Measurements from ENCODE around the gene NOG. TPM values are rescaled to one million over a fixed set of nuclear protein-coding genes. Genes with fewer than 3 reads are reported as not detected.

NOG gene
- total and polyA plus RNA-seq, 10 of the 15 experiments (the other 5 are each of a cell fraction or from before 2014, with no cell fraction given), result 0.10 TPM; not detected in 9

DNA sequence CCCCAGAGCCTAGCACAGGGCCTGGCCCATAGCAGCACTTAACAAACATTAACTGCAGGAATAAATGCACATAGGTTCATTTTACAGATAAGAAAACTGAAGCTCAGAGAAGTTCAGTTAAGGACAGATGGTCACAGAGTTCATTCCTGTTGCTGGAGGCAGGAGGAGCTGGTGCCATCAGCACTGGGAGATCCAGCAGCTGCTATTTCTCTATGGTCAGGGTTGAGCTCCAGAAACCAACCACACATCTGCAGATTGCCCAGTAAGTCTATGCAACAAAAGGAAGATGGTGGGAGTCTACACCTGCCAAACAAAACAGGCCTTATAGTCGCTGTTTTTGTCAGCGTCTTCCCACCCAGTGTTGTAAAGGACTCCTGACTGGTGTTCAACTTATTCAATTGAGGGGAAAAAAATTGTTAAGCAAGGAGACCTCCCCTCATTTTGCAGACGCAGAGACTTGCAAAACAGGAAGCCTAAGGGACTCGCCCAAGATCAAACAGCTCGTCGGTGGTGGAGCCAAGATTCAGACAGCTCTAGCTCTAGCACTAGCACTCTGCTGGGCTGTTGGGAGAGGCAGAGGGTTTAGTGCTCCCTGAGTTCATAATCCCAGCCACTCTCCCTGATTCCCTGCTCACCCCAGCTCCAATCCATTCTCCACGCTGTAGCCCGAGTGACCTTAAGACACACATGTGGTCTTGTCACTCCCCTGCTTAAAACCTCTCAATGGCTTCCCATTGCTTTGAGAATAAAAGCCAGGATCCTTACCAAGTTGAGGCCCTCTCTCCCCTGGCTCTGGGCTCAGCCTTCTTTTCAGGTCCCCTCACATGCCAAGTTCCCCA is 9.0 kb downstream of the NOG start:
- Histone ChIP-seq H4K20me1 (ENCODE audit: control insufficient read depth, insufficient read depth) (no peaks in the 10 kb centered on the region), H3K27ac (ENCODE audit: control insufficient read depth, insufficient read depth) (no peak overlapping the region), H3K9me3 (replicated peaks; ENCODE audit: control insufficient read depth, insufficient read depth, low read length) (no peaks in the 10 kb centered on the region), H3K4me1 (ENCODE audit: control insufficient read depth, insufficient read depth, low read length) (no peaks in the 10 kb centered on the region), H3K4me2 (ENCODE audit: control insufficient read depth, insufficient read depth) (no peak overlapping the region), H3K27me3 (replicated peaks in 1 of 2; ENCODE audit: control insufficient read depth in 2 of 2, insufficient read depth in 2 of 2, low read length in 1 of 2) (peaks cover 3 to 8% of the 10 kb centered on the region in 2 experiments; a peak in 3 of 4 replicates), H3K9ac (ENCODE audit: control insufficient read depth, insufficient read depth, low read length) (no peak overlapping the region), H3K79me2 (ENCODE audit: control insufficient read depth, insufficient read depth, low read length) (no peaks in the 10 kb centered on the region), H3K36me3 (ENCODE audit: control insufficient read depth in 2 of 2, insufficient read depth in 2 of 2, low read length in 1 of 2) (no peaks in the 10 kb centered on the region), H2AFZ (ENCODE audit: control insufficient read depth, low read depth, low read length) (no peak overlapping the region), H3K4me3 (no peak overlapping the region)
- CTCF ChIA-PET, result interaction anchor here (1.1 to 1.3 kb wide), 2 partner anchors 113 to 178 kb away, joined by 3 to 5 read pairs; no protein-coding TSS in a partner anchor
- no peak for TF ChIP-seq POLR2AphosphoS2 (IDR thresholded peaks at IDR 0.05; ENCODE audit: low read depth, low read length)
- POLR2A ChIA-PET, result no interaction called here
- in situ Hi-C loops (cut with MboI), result no loop called here
- SMC1A ChIA-PET (ENCODE audit: uncharacterized antibody, unreplicated experiment), result no interaction called here
- intact Hi-C loops (cut with micrococcal nuclease; ENCODE audit: unreplicated experiment), result no loop called here
- no peak for DNase-seq (ENCODE audit: low read depth, low spot score)
- no peak for ATAC-seq
- no peak for FAIRE-seq
- WGBS (ENCODE audit: insufficient coverage, insufficient replicate concordance, low lambda C conversion rate, missing lambda C conversion rate), result 38% methylated on average over 8 of the region's 8 CpGs
- BruUV-seq (replicated peaks), result no TSS peak
- RAD21 ChIA-PET (ENCODE audit: unreplicated experiment), result no interaction called here

- POLR2A ChIA-PET, result no interaction called here
- TF ChIP-seq GATAD2B (conservative IDR thresholded peaks at IDR 0.05; ENCODE audit: low read depth) (no peak), E2F8 (IDR thresholded peaks at IDR 0.05; ENCODE audit: low read depth, partially characterized antibody) (no peak), RAD21 (IDR thresholded peaks at IDR 0.05; ENCODE audit: insufficient read depth, low read depth, low read length) (no peak), ZNF622 (IDR thresholded peaks at IDR 0.05) (no peak), MEF2B (IDR thresholded peaks at IDR 0.05; ENCODE audit: partially characterized antibody, poor library complexity, severe bottlenecking) (no peak)
- TF ChIP-seq, protein P1, sequence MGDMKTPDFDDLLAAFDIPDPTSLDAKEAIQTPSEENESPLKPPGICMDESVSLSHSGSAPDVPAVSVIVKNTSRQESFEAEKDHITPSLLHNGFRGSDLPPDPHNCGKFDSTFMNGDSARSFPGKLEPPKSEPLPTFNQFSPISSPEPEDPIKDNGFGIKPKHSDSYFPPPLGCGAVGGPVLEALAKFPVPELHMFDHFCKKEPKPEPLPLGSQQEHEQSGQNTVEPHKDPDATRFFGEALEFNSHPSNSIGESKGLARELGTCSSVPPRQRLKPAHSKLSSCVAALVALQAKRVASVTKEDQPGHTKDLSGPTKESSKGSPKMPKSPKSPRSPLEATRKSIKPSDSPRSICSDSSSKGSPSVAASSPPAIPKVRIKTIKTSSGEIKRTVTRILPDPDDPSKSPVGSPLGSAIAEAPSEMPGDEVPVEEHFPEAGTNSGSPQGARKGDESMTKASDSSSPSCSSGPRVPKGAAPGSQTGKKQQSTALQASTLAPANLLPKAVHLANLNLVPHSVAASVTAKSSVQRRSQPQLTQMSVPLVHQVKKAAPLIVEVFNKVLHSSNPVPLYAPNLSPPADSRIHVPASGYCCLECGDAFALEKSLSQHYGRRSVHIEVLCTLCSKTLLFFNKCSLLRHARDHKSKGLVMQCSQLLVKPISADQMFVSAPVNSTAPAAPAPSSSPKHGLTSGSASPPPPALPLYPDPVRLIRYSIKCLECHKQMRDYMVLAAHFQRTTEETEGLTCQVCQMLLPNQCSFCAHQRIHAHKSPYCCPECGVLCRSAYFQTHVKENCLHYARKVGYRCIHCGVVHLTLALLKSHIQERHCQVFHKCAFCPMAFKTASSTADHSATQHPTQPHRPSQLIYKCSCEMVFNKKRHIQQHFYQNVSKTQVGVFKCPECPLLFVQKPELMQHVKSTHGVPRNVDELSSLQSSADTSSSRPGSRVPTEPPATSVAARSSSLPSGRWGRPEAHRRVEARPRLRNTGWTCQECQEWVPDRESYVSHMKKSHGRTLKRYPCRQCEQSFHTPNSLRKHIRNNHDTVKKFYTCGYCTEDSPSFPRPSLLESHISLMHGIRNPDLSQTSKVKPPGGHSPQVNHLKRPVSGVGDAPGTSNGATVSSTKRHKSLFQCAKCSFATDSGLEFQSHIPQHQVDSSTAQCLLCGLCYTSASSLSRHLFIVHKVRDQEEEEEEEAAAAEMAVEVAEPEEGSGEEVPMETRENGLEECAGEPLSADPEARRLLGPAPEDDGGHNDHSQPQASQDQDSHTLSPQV (IDR thresholded peaks at IDR 0.05), result no peak
Measured at GRCh38 chr17:56603486-56604238, 10.2 kb downstream of the NOG start.

More at GRCh38 chr17:56603486-56604238, 10.2 kb downstream of the NOG start:
- no TSS peak for BruUV-seq (replicated peaks)
- no peak overlapping the region for H3K4me3 ChIP-seq
- DNase-seq (ENCODE audit: low read depth, low spot score) (no peak), ATAC-seq (no peak), FAIRE-seq (no peak)
- H3K79me2 ChIP-seq (ENCODE audit: control insufficient read depth, insufficient read depth, low read length), result no peaks in the 10 kb centered on the region
- CTCF ChIA-PET, result interaction anchor here (1.1 to 1.3 kb wide), 2 partner anchors 41 to 112 kb away, joined by 3 read pairs; no protein-coding TSS in a partner anchor
- peaks cover 0 to 5% of the 10 kb centered on the region in 2 experiments; a peak in 1 of 4 replicates for H3K27me3 ChIP-seq (replicated peaks in 1 of 2; ENCODE audit: control insufficient read depth in 2 of 2, insufficient read depth in 2 of 2, low read length in 1 of 2)
- H3K36me3 ChIP-seq (ENCODE audit: control insufficient read depth in 2 of 2, insufficient read depth in 2 of 2, low read length in 1 of 2), result no peaks in the 10 kb centered on the region
- H2AFZ ChIP-seq (ENCODE audit: control insufficient read depth, low read depth, low read length), result no peak overlapping the region
- SMC1A ChIA-PET (ENCODE audit: uncharacterized antibody, unreplicated experiment), result interaction anchor here (0.7 kb wide), 1 partner anchor 118 kb away, joined by 3 read pairs; no protein-coding TSS in a partner anchor
- RAD21 ChIA-PET (ENCODE audit: unreplicated experiment), result no interaction called here
- H3K9me3 ChIP-seq (replicated peaks; ENCODE audit: control insufficient read depth, insufficient read depth, low read length), result no peaks in the 10 kb centered on the region
- WGBS (ENCODE audit: insufficient coverage, insufficient replicate concordance, low lambda C conversion rate, missing lambda C conversion rate), result 12% methylated on average over 7 of the region's 7 CpGs
- intact Hi-C loops (cut with micrococcal nuclease; ENCODE audit: unreplicated experiment) (no loop called here), in situ Hi-C loops (cut with MboI) (no loop called here)
- no peaks in the 10 kb centered on the region for H3K4me1 ChIP-seq (ENCODE audit: control insufficient read depth, insufficient read depth, low read length)
- H3K9ac ChIP-seq (ENCODE audit: control insufficient read depth, insufficient read depth, low read length), result no peak overlapping the region
- H4K20me1 ChIP-seq (ENCODE audit: control insufficient read depth, insufficient read depth), result no peaks in the 10 kb centered on the region
- H3K27ac ChIP-seq (ENCODE audit: control insufficient read depth, insufficient read depth), result no peak overlapping the region
- H3K4me2 ChIP-seq (ENCODE audit: control insufficient read depth, insufficient read depth), result no peak overlapping the region
